ENCODE data around the gene NLRC5. TPM values are rescaled to one million over a fixed set of nuclear protein-coding genes. Genes with fewer than 3 reads are reported as not detected.

NLRC5 gene
- total RNA-seq, 2 donors from 2014 or later, result 8.3 to 23.4 TPM

DNA sequence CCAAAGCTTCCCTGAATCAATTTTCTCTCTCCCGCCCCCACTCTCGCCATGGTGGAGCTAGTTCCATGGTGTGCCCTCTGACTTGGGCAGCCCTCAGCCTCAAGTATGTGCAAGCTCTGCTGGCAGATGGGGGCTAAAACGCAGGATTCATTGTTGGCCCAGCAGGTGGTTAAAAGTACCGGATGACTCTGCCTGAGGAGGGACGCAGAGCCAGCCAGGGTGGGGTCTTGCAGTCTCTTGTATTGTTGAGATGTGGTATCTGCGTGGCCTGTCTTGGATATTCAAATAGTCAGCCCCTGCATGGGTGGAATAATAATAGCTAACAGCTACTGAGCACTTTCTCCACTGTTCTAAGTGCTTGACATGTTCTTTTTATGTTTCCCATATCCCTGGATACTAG lies 66.3 kb downstream of the NLRC5 start:
- DNase-seq, result no peak
- Histone ChIP-seq H3K9me3 (no peaks in the 10 kb centered on the region), H3K4me1 (no peaks in the 10 kb centered on the region), H3K4me3 (no peak overlapping the region), H3K36me3 (replicated peaks in 1 of 2; ENCODE audit: insufficient read depth in 1 of 2, low read depth in 2 of 2) (no peaks in the 10 kb centered on the region), H3K27ac (no peak overlapping the region), H3K27me3 (no peaks in the 10 kb centered on the region)
- no peak for TF ChIP-seq POLR2A (IDR thresholded peaks at IDR 0.05)
- TF ChIP-seq, protein P1, sequence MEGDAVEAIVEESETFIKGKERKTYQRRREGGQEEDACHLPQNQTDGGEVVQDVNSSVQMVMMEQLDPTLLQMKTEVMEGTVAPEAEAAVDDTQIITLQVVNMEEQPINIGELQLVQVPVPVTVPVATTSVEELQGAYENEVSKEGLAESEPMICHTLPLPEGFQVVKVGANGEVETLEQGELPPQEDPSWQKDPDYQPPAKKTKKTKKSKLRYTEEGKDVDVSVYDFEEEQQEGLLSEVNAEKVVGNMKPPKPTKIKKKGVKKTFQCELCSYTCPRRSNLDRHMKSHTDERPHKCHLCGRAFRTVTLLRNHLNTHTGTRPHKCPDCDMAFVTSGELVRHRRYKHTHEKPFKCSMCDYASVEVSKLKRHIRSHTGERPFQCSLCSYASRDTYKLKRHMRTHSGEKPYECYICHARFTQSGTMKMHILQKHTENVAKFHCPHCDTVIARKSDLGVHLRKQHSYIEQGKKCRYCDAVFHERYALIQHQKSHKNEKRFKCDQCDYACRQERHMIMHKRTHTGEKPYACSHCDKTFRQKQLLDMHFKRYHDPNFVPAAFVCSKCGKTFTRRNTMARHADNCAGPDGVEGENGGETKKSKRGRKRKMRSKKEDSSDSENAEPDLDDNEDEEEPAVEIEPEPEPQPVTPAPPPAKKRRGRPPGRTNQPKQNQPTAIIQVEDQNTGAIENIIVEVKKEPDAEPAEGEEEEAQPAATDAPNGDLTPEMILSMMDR (IDR thresholded peaks at IDR 0.05), result no peak
- 88 to 94% methylated on average over 6 of the region's 6 CpGs for WGBS, 2 donors
- ATAC-seq, result no peak
- intact Hi-C loops (cut with DNase I), result no loop called here

GRCh38 chr16:57058291-57058861 lies 69.0 kb downstream of the NLRC5 start:
- intact Hi-C loops (cut with DNase I), result no loop called here
- Histone ChIP-seq H3K36me3 (replicated peaks in 1 of 2; ENCODE audit: insufficient read depth in 1 of 2, low read depth in 2 of 2) (no peaks in the 10 kb centered on the region), H3K27me3 (no peaks in the 10 kb centered on the region), H3K4me3 (no peak overlapping the region), H3K27ac (no peak overlapping the region), H3K9me3 (no peaks in the 10 kb centered on the region), H3K4me1 (peaks cover 6% of the 10 kb centered on the region)
- TF ChIP-seq, protein P1 (IDR thresholded peaks at IDR 0.05), result no peak
- no peak for TF ChIP-seq POLR2A (IDR thresholded peaks at IDR 0.05)
- DNase-seq (no peak), ATAC-seq (no peak)
- 71% methylated on average over 9 of the region's 9 CpGs; no CpG with 5 or more reads in 1 of the 2 donors for WGBS, 2 donors

DNA sequence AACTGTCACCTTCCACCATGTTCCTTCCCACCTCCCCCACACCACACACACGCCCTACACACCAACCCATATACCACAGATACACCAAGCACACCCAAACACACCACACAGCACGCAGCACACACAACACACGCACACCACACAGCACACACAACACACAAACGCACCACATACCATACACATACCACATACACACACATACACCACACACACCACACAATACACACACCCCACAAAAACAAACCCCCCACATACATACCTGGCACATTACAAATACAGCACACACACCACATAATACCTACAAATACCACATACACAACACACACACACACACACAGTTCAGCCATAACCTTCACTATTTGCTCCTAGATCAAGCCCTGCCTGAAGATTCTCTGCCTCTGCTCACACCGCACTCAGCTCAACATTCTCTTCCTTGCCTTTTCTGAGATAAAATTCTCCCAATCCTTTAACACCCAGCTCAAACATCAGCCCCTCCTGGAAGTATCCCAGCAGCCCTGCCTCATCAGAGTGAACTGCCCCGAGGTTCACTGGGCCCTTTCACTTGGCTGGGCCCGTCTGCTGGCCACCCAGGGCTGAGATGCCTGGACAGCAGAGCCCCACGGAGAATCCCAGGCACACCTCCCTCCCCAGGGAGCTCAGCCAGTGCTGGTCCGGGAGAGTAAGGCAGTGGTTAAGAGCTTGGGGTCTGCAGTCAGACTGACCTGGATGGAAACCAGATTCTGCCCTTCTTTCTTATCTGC lies 71.1 kb downstream of the NLRC5 start:
- ATAC-seq (no peak), DNase-seq (no peak)
- TF ChIP-seq POLR2A (IDR thresholded peaks at IDR 0.05), result no peak
- TF ChIP-seq, protein P1 (IDR thresholded peaks at IDR 0.05), result no peak

GRCh38 chr16:57061084-57061905 lies 71.9 kb downstream of the NLRC5 start:
- Histone ChIP-seq H3K36me3 (replicated peaks in 1 of 2; ENCODE audit: insufficient read depth in 1 of 2, low read depth in 2 of 2) (no peaks in the 10 kb centered on the region), H3K27ac (peak overlapping the region in 2 of 4 donors; percentile 20 to 36), H3K4me3 (no peak overlapping the region), H3K4me1 (peaks cover 6% of the 10 kb centered on the region), H3K9me3 (no peaks in the 10 kb centered on the region), H3K27me3 (no peaks in the 10 kb centered on the region)
- ATAC-seq, result peak; percentile 42
- DNase-seq, result peak in 3 of 4 donors; percentile 46 to 61 (median 52)
- TF ChIP-seq, protein P1 (IDR thresholded peaks at IDR 0.05), result no peak
- no peak for TF ChIP-seq POLR2A (IDR thresholded peaks at IDR 0.05)
- 50 to 80% methylated on average over 1 to 10 of the region's 11 CpGs for WGBS, 2 donors
- intact Hi-C loops (cut with DNase I), result no loop called here

More for the DNA sequence above, 71.1 kb downstream of the NLRC5 start:
- peak overlapping the region in 1 of 4 donors; percentile 36 for H3K27ac ChIP-seq
- peaks cover 6% of the 10 kb centered on the region for H3K4me1 ChIP-seq
- no peaks in the 10 kb centered on the region for H3K36me3 ChIP-seq (replicated peaks in 1 of 2; ENCODE audit: insufficient read depth in 1 of 2, low read depth in 2 of 2)
- H3K27me3 ChIP-seq, result no peaks in the 10 kb centered on the region
- intact Hi-C loops (cut with DNase I), result no loop called here
- WGBS, 2 donors, result 64 to 80% methylated on average over 5 to 9 of the region's 9 CpGs
- no peak overlapping the region for H3K4me3 ChIP-seq
- no peaks in the 10 kb centered on the region for H3K9me3 ChIP-seq

Measured in body of pancreas (tissue), 4 donors.